Small intestine (tissue), 7 donors: ENCODE measurements around the gene DHRS9. TPM values are rescaled to one million over a fixed set of nuclear protein-coding genes. Genes with fewer than 3 reads are reported as not detected.
A peak's percentile ranks its signal among the peaks of the same experiment; 100 is the strongest.
"Not testable (repeated sequence)": the region's sequence is repeated elsewhere in the genome, so short reads cannot be mapped to it uniquely, and the experiment has no call there.

ENCODE experiments used
- DNase-seq, 2 donors: peaks; one replicate each; pipeline versions ENCODE4 v3.0.0 to v3.0.0-alpha.2; 2013
- FAIRE-seq: peaks from 2 replicates; lab custom pipeline; 2012; peaks lifted over from hg19 to GRCh38; lab: Jason Lieb, UNC
- H3K27ac ChIP-seq, 3 donors: one replicate each; pipeline ENCODE4 v1.5.1; 2013; ENCODE audit warnings: low read length in 2 of 3, mild to moderate bottlenecking in 2 of 3, control low read depth in 1 of 3, inconsistent platforms in 1 of 3, low read depth in 1 of 3, moderate library complexity in 1 of 3
- H3K27me3 ChIP-seq, 3 donors: one replicate each; pipeline ENCODE4 v1.6.1; 2013; ENCODE audit warnings: low read length in 3 of 3, inconsistent platforms in 1 of 3; ENCODE audit not compliant: control insufficient read depth in 3 of 3, insufficient read depth in 3 of 3
- H3K36me3 ChIP-seq, 3 donors: one replicate each; pipeline ENCODE4 v1.6.1; 2013; ENCODE audit warnings: low read length in 3 of 3, inconsistent platforms in 1 of 3, low read depth in 1 of 3, mild to moderate bottlenecking in 1 of 3, moderate library complexity in 1 of 3; ENCODE audit not compliant: control insufficient read depth in 3 of 3, insufficient read depth in 2 of 3
- H3K4me1 ChIP-seq, 3 donors: one replicate each; pipeline ENCODE4 v1.6.1; 2013; ENCODE audit warnings: low read length in 2 of 3, inconsistent platforms in 1 of 3, low read depth in 1 of 3, mild to moderate bottlenecking in 1 of 3, moderate library complexity in 1 of 3; ENCODE audit not compliant: control insufficient read depth in 3 of 3, insufficient read depth in 2 of 3
- H3K4me3 ChIP-seq, 3 donors: one replicate each; pipeline ENCODE4 v1.5.1; 2013; ENCODE audit warnings: low read length in 3 of 3, control low read depth in 1 of 3, inconsistent platforms in 1 of 3, low read depth in 1 of 3, mild to moderate bottlenecking in 1 of 3, moderate library complexity in 1 of 3
- H3K9me3 ChIP-seq, 2 donors: one replicate each; pipeline ENCODE4 v1.6.1; 2013; ENCODE audit warnings: low read depth in 1 of 2, low read length in 1 of 2; ENCODE audit not compliant: control insufficient read depth in 2 of 2, insufficient read depth in 1 of 2
- WGBS, 3 donors: extraction: QIAGEN DNeasy Blood & Tissue Kit; methylation state at CpG; one replicate each; pipeline ENCODE4 v1.1.7; 2013; 5-methylcytosine and 5-hydroxymethylcytosine counted together
- polyA plus RNA-seq, 4 donors: library from polyadenylated mRNA; stranded (reverse) in 3 of 4; unstranded in 1 of 4; fragments of 200-250 nt in 3 of 4; fragments of 120-200 nt in 1 of 4; gene quantifications; one replicate each; pipeline versions ENCODE4 v1.2.1 to v1.2.3, GENCODE V29; 2013
- donor health status: healthy with polysubstance abuse.
- donor health status: control.
- donor health status: control.
- donor health status: Bipolar disorder and iron deficiency.
- donor health status: healthy.

DHRS9 gene
- polyA plus RNA-seq, 4 donors: 0.58 to 1.8 (median 0.92) TPM

GRCh38 chr2:169119123-169119760 lies 49.9 kb downstream of the DHRS9 start:
- peaks cover 0 to 2% (median 0%) of the 10 kb centered on the region in 3 donors for H3K27me3 ChIP-seq
- no peaks in the 10 kb centered on the region for H3K4me1 ChIP-seq
- FAIRE-seq: no peak
- DNase-seq: no peak
- H3K27ac ChIP-seq: no peak overlapping the region
- H3K9me3 ChIP-seq: peaks cover 0 to 3% of the 10 kb centered on the region in 2 donors
- 71 to 82% (median 80%) methylated on average over 4 of the region's 4 CpGs for WGBS, 3 donors
- no peak overlapping the region for H3K4me3 ChIP-seq
- H3K36me3 ChIP-seq: no peaks in the 10 kb centered on the region

GRCh38 chr2:169119851-169120250 lies 50.5 kb downstream of the DHRS9 start:
- WGBS, 3 donors: 82 to 96% (median 91%) methylated on average over 4 of the region's 4 CpGs
- FAIRE-seq: no peak

GRCh38 chr2:169129703-169130243 lies 60.4 kb downstream of the DHRS9 start:
- H3K27me3 ChIP-seq: no peaks in the 10 kb centered on the region
- FAIRE-seq (no peak), DNase-seq (peak in 1 of 2 donors; percentile 63)
- WGBS, 3 donors: 74 to 86% (median 80%) methylated on average over 5 of the region's 5 CpGs
- H3K9me3 ChIP-seq: no peaks in the 10 kb centered on the region
- H3K4me1 ChIP-seq: peaks cover 0 to 4% (median 0%) of the 10 kb centered on the region in 3 donors
- H3K27ac ChIP-seq: peak overlapping the region in 1 of 3 donors; percentile 16
- no peaks in the 10 kb centered on the region for H3K36me3 ChIP-seq
- no peak overlapping the region for H3K4me3 ChIP-seq

More at GRCh38 chr2:169119851-169120250, 50.5 kb downstream of the DHRS9 start:
- no peak overlapping the region for H3K27ac ChIP-seq
- no peaks in the 10 kb centered on the region for H3K4me1 ChIP-seq
- H3K27me3 ChIP-seq: peaks cover 0 to 2% (median 0%) of the 10 kb centered on the region in 3 donors
- H3K36me3 ChIP-seq: no peaks in the 10 kb centered on the region
- peaks cover 0 to 3% of the 10 kb centered on the region in 2 donors for H3K9me3 ChIP-seq
- H3K4me3 ChIP-seq: no peak overlapping the region
- no peak for DNase-seq

- Histone ChIP-seq H3K36me3 (no peaks in the 10 kb centered on the region), H3K27me3 (no peaks in the 10 kb centered on the region), H3K9me3 (no peaks in the 10 kb centered on the region), H3K27ac (no peak overlapping the region), H3K4me1 (peaks cover 0 to 4% (median 0%) of the 10 kb centered on the region in 3 donors), H3K4me3 (no peak overlapping the region)
- 31 to 34% (median 33%) methylated on average over 9 of the region's 9 CpGs for WGBS, 3 donors
- FAIRE-seq (no peak), DNase-seq (peak; percentile 45 to 50)
Measured at GRCh38 chr2:169131587-169132512, 62.5 kb downstream of the DHRS9 start.

GRCh38 chr2:169134272-169134671 lies 64.9 kb downstream of the DHRS9 start:
- not testable (repeated sequence) for H3K36me3 ChIP-seq, H3K27me3 ChIP-seq, H3K4me1 ChIP-seq, H3K27ac ChIP-seq, H3K9me3 ChIP-seq, H3K4me3 ChIP-seq, FAIRE-seq, DNase-seq
- 84 to 89% (median 86%) methylated on average over 6 of the region's 6 CpGs for WGBS, 3 donors

GRCh38 chr2:169136428-169136827 lies 67.1 kb downstream of the DHRS9 start:
- not testable (repeated sequence) for H3K36me3 ChIP-seq, DNase-seq, H3K4me3 ChIP-seq, FAIRE-seq, H3K9me3 ChIP-seq, H3K27ac ChIP-seq, H3K4me1 ChIP-seq, H3K27me3 ChIP-seq
- WGBS, 3 donors: 87 to 100% (median 94%) methylated on average over 3 to 5 of the region's 5 CpGs

GRCh38 chr2:169136885-169137534 lies 67.6 kb downstream of the DHRS9 start:
- FAIRE-seq (no peak), DNase-seq (no peak)
- Histone ChIP-seq H3K4me3 (no peak overlapping the region), H3K4me1 (no peaks in the 10 kb centered on the region), H3K27ac (no peak overlapping the region), H3K9me3 (no peaks in the 10 kb centered on the region), H3K36me3 (peaks cover 0 to 2% (median 0%) of the 10 kb centered on the region in 3 donors), H3K27me3 (no peaks in the 10 kb centered on the region)
- 75 to 87% (median 76%) methylated on average over 3 of the region's 3 CpGs for WGBS, 3 donors

DNA sequence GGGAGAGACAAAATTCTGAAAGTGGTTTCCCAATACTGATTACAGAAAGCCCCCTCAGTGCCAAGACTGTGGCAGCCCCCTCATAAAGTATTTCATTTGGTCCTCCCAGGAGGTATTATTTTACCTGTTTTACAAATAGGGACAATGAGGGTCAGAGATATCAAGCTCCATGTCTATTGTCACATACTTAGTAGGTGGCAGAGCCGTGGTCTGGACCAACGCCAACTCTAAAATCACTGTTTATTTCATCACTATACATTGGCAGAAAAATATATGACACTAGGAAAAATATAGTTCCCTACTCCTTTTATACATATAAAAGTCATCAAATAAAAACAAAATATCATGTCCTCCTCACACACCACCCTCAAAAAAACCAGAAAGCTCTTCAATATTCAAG lies 68.6 kb downstream of the DHRS9 start:
- Histone ChIP-seq H3K27me3 (no peaks in the 10 kb centered on the region), H3K27ac (no peak overlapping the region), H3K9me3 (no peaks in the 10 kb centered on the region), H3K36me3 (peaks cover 0 to 2% (median 0%) of the 10 kb centered on the region in 3 donors), H3K4me1 (no peaks in the 10 kb centered on the region), H3K4me3 (no peak overlapping the region)
- DNase-seq: no peak
- WGBS, 3 donors: 62 to 71% (median 67%) methylated on average over 2 of the region's 2 CpGs
- FAIRE-seq: no peak
